HCT116 (cell line): ENCODE results near the gene NXN. TPM values are rescaled to one million over a fixed set of nuclear protein-coding genes. Genes with fewer than 3 reads are reported as not detected.

Experiments used
- ATAC-seq: fragments of 200-7000 bp; cut with Tn5 transposase; 2 replicates; pipeline ENCODE4 v1.9.1; 2020; ENCODE audit warnings: mild to moderate bottlenecking, moderate library complexity
- BruUV-seq: library from RNA; stranded (reverse); fragments of 400-500 nt; replicated peaks from 2 replicates; lab custom pipeline; 2021; lab: Mats Ljungman, UMichigan
- CTCF ChIA-PET: fragments of 300-600 bp; sonication (Branson Sonifier 250); formaldehyde crosslinking; loops from one replicate; lab custom pipeline; 2021; ENCODE audit warnings: antibody characterized with exemption; lab: Charles Lee
- POLR2A ChIA-PET: fragments of 300-600, 350-600 bp; sonication (Branson Sonifier 250); formaldehyde crosslinking; loops from one replicate; lab custom pipeline; 2021; ENCODE audit warnings: antibody characterized with exemption; lab: Charles Lee
- RAD21 ChIA-PET, 2 experiments: fragments of 300-600 bp; sonication (Branson Sonifier 250); formaldehyde crosslinking; loops; one replicate each; lab custom pipeline; 2023; ENCODE audit warnings: low total read pairs in 2 of 2; ENCODE audit not compliant: uncharacterized antibody in 2 of 2, unreplicated experiment in 2 of 2, low non-redundant PET in 1 of 2; lab: Charles Lee
- DNase-seq: peaks from one replicate; pipeline ENCODE4 v3.0.0-alpha.2; 2010; ENCODE audit warnings: low read depth, low spot score
- H2AFZ ChIP-seq: fragments of 200-600 bp; shearing (Covaris generic), sonication (generic); 2 replicates; pipeline ENCODE4 v1.6.1; 2017; ENCODE audit warnings: low read depth, mixed run types, mixed read lengths, antibody characterized with exemption, low read length; ENCODE audit not compliant: poor library complexity, severe bottlenecking
- H3K27ac ChIP-seq: 2 replicates; pipeline ENCODE4 v1.5.1; 2012; ENCODE audit warnings: low read depth, low read length
- H3K27me3 ChIP-seq: fragments of 200-600 bp; sonication (generic); 2 replicates; pipeline ENCODE4 v1.6.1; 2016; ENCODE audit warnings: mixed run types, low read length, mixed read lengths; ENCODE audit not compliant: insufficient read depth
- H3K36me3 ChIP-seq, 2 experiments: fragments of 200-500 bp in 1 of 2; fragments of 200-600 bp in 1 of 2; sonication (Bioruptor generic) in 1 of 2; sonication (generic) in 1 of 2; 2 replicates each; pipeline versions ENCODE4 v1.5.1 to v1.6.1; 2014 to 2016; ENCODE audit warnings: low read length in 2 of 2, inconsistent platforms in 1 of 2, mixed read lengths in 1 of 2, mixed run types in 1 of 2; ENCODE audit not compliant: insufficient read depth in 2 of 2, control insufficient read depth in 1 of 2
- H3K4me1 ChIP-seq, 2 experiments: fragments of 200-600 bp in 1 of 2; sonication (generic) in 1 of 2; 2 replicates each; pipeline versions ENCODE4 v1.5.1 to v1.6.1; 2012 to 2017; ENCODE audit warnings: low read length in 2 of 2, inconsistent platforms in 1 of 2, mild to moderate bottlenecking in 1 of 2, mixed read lengths in 1 of 2, mixed run types in 1 of 2, moderate library complexity in 1 of 2; ENCODE audit not compliant: insufficient read depth in 2 of 2, control insufficient read depth in 1 of 2
- H3K4me2 ChIP-seq: fragments of 200-600 bp; sonication (generic); 2 replicates; pipeline ENCODE4 v1.6.1; 2017; ENCODE audit warnings: mixed run types, low read length, mixed read lengths
- H3K4me3 ChIP-seq, 2 experiments: fragments of 200-600 bp in 1 of 2; sonication (generic) in 1 of 2; replicated peaks in 1 of 2; 2 replicates each; pipeline ENCODE4 v1.5.1; 2011 to 2016; ENCODE audit warnings: low read length in 2 of 2, control low read depth in 1 of 2, low read depth in 1 of 2, mild to moderate bottlenecking in 1 of 2, mixed read lengths in 1 of 2, mixed run types in 1 of 2
- H3K79me2 ChIP-seq: fragments of 200-600 bp; sonication (generic); 2 replicates; pipeline ENCODE4 v1.6.1; 2017; ENCODE audit warnings: mild to moderate bottlenecking, mixed run types, low read length, moderate library complexity, mixed read lengths; ENCODE audit not compliant: insufficient read depth
- H3K9ac ChIP-seq: fragments of 200-600 bp; sonication (generic); 2 replicates; pipeline ENCODE4 v1.6.1; 2016; ENCODE audit warnings: low read length, mixed read lengths
- H3K9me2 ChIP-seq: fragments of 200-600 bp; sonication (generic), shearing (Covaris generic); 2 replicates; pipeline ENCODE4 v1.6.1; 2017; ENCODE audit warnings: mixed run types, mild to moderate bottlenecking, moderate library complexity; ENCODE audit not compliant: insufficient read depth
- H3K9me3 ChIP-seq, 2 experiments: fragments of 200-500 bp in 1 of 2; fragments of 200-600 bp in 1 of 2; sonication (Bioruptor generic) in 1 of 2; sonication (generic) in 1 of 2; 2 replicates each; pipeline ENCODE4 v1.6.1; 2014 to 2017; ENCODE audit warnings: low read length in 2 of 2, mixed read lengths in 2 of 2, inconsistent platforms in 1 of 2, low read depth in 1 of 2, mild to moderate bottlenecking in 1 of 2, mixed run types in 1 of 2, moderate library complexity in 1 of 2; ENCODE audit not compliant: control insufficient read depth in 1 of 2, insufficient read depth in 1 of 2
- H4K20me1 ChIP-seq: fragments of 200-600 bp; sonication (generic), shearing (Covaris generic); 2 replicates; pipeline ENCODE4 v1.6.1; 2017; ENCODE audit warnings: mixed run types, mild to moderate bottlenecking, moderate library complexity; ENCODE audit not compliant: insufficient read depth
- EGR1 ChIP-seq: IDR thresholded peaks from 2 replicates; pipeline ENCODE4 v1.6.1; 2012; ENCODE audit warnings: low read depth
- RAD21 ChIP-seq: IDR thresholded peaks from 2 replicates; pipeline ENCODE4 v1.6.1; 2012; ENCODE audit warnings: low read depth, mild to moderate bottlenecking
- SIN3A ChIP-seq: IDR thresholded peaks from 2 replicates; pipeline ENCODE4 v1.6.1; 2012; ENCODE audit warnings: low read depth
- SRF ChIP-seq: IDR thresholded peaks from 2 replicates; pipeline ENCODE4 v1.6.1; 2012; ENCODE audit warnings: low read depth
- YY1 ChIP-seq: IDR thresholded peaks from 2 replicates; pipeline ENCODE4 v1.6.1; 2011; ENCODE audit warnings: low read length, low read depth, moderate library complexity, mild to moderate bottlenecking; ENCODE audit not compliant: insufficient replicate concordance; ENCODE audit errors: extremely low read depth
- intact Hi-C: fragments of 100-400 bp; cut with micrococcal nuclease; formaldehyde crosslinking; loops from 2 replicates; pipeline ENCODE4 v1.10.0; 2022
- total RNA-seq: library from RNA; stranded (reverse); gene quantifications from one replicate; pipeline ENCODE4 v1.2.1, GENCODE V29; 2021; ENCODE audit not compliant: unreplicated experiment
- TF ChIP-seq, protein P1 (sequence below): IDR thresholded peaks from 2 replicates; pipeline ENCODE4 v1.6.1; 2012
- TF ChIP-seq, protein P2 (sequence below): IDR thresholded peaks from 2 replicates; pipeline ENCODE4 v1.6.1; 2012
- TF ChIP-seq, protein P3 (sequence below), 3 experiments: fragments of 200-600 bp in 1 of 3; sonication (generic) in 1 of 3; IDR thresholded peaks in 2 of 3; conservative IDR thresholded peaks in 1 of 3; 2 replicates each; pipeline ENCODE4 v1.5.1; 2012 to 2017; ENCODE audit warnings: low read depth in 2 of 3, low read length in 2 of 3, antibody characterized with exemption in 1 of 3, borderline replicate concordance in 1 of 3, control low read depth in 1 of 3, mild to moderate bottlenecking in 1 of 3, mixed read lengths in 1 of 3, mixed run types in 1 of 3, moderate library complexity in 1 of 3; ENCODE audit not compliant: insufficient read depth in 1 of 3

The NXN gene
- total RNA-seq, 1 experiment from 2014 or later, result 83.7 TPM

DNA sequence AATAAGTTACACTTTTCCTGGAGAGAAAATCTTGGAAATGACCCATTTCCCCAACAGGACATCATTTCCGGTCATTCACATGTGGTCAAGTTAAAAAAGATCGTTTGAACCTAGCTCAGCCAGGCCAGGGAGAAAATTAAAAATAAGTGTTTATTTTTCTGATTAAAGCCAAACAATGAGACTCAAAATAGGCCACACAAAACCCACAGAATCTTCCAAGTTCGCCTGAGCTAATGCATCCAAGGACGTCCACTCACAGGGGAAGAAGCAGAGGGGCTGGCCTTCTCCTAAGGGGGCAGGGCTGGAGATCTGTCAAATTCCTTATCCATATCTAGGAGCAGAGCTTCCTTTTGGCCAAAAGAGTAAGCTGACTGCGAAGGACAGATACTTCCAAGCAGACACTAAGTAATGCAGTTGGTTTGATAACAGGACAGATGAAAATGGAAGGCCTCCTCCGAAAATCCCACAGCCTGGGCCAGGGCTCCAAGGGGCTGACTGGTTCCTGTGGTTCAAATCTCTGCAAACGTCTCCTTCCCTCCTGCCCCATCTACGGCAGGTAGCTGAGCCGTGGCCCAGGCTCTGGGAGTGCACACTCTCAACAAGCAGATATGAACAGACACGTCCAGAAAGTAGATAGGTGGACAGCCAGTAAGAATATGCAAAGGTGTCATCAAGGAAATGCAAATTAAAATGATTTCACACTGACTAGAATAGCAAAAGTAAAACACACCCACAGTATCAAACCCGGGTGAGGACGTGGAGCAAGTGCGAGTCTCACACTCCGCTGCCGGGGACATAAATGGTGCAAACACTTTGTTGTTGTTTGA is 98.9 kb downstream of the NXN start:
- no peaks in the 10 kb centered on the region for H3K36me3 ChIP-seq
- peak overlapping the region; percentile 60 for H3K4me2 ChIP-seq
- H3K27ac ChIP-seq, result peak overlapping the region; percentile 42; the same call in 1 of the 2 replicates
- ChIA-PET RAD21 (no interaction called here), POLR2A (interaction anchor here (1.0 kb wide), 1 partner anchor 99 kb away, joined by 3 read pairs; the partner anchor contains the start of gene NXN), CTCF (interaction anchor here (1.3 to 3.5 kb wide), 3 partner anchors 12 to 100 kb away, joined by 4 to 50 read pairs (median 6); partner anchors contain the start of gene NXN)
- H3K79me2 ChIP-seq, result peaks cover 75% of the 10 kb centered on the region
- H3K9me2 ChIP-seq, result no peaks in the 10 kb centered on the region
- ATAC-seq (no peak), DNase-seq (no peak)
- TF ChIP-seq SRF, result no peak
- H3K4me3 ChIP-seq, result no peak overlapping the region
- no peak overlapping the region for H2AFZ ChIP-seq
- no peaks in the 10 kb centered on the region for H3K27me3 ChIP-seq
- H4K20me1 ChIP-seq, result no peaks in the 10 kb centered on the region
- peaks cover 38 to 64% of the 10 kb centered on the region in 2 experiments for H3K4me1 ChIP-seq
- BruUV-seq, result no TSS peak
- intact Hi-C loops, result no loop called here
- H3K9ac ChIP-seq, result peak overlapping the region; percentile 42
- no peaks in the 10 kb centered on the region for H3K9me3 ChIP-seq

DNA sequence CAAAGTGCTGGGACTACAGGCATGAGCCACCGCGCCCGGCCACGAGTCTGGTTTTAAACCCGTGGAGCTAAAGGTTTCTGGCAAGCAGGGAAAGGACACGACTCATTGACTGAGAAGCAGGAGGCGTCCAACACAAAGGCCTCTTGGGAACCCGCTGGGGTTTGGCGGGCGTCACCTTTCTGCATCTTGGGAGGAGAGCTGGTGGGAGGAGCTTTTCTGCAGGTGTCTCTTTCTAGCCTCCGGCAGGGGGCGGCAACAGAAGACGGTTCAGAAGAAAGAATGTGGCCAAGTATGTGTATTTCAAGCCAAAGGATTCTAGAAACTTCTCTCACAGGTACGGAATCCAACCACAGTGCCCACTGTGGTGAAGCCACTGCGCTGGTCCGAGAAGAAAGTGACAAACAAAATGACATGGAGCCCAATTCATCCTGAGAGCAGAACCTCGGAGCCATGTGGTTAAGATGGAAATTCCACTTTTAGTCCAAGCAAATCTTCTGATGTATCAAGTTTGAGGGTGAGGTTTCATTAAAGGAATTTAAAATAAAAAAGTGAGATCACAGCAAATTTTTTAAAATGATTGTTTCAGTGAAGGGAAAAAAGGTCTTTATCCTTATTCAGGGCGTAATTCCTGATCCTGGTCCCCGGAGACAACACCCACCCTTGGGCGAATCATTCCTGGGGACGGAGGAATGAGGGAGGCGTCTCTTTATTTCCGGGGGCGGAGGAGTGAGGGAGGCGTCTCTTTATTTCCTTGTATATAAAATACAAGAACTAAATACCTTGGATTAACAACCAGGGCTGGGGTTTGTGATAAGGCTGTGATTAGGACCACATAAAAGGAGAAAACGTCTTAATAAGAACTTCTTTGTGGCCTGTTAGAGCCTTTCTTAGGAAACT is 99.8 kb downstream of the NXN start:
- Histone ChIP-seq H4K20me1 (no peaks in the 10 kb centered on the region), H3K9me3 (no peaks in the 10 kb centered on the region), H3K9me2 (no peaks in the 10 kb centered on the region), H3K27me3 (no peaks in the 10 kb centered on the region), H3K4me2 (peak overlapping the region; percentile 60), H2AFZ (no peak overlapping the region), H3K79me2 (peaks cover 80% of the 10 kb centered on the region), H3K4me1 (peaks cover 38 to 61% of the 10 kb centered on the region in 2 experiments)
- ATAC-seq, result peak; percentile 84
- intact Hi-C loops, result loop anchor here (1.0 to 2.0 kb wide), 2 partner anchors 53 to 100 kb away; partner anchors contain the start of gene NXN
- RAD21 ChIA-PET, result interaction anchor here (0.8 to 1.3 kb wide), 6 partner anchors 57 to 101 kb away, joined by 3 to 10 read pairs (median 3); partner anchors contain the start of gene NXN (in 1 of the 2)
- POLR2A ChIA-PET, result interaction anchor here (1.0 to 1.5 kb wide), 3 partner anchors 58 to 100 kb away, joined by 3 to 4 read pairs (median 3); partner anchors contain the start of gene NXN
- TF ChIP-seq SIN3A, result no peak
- TF ChIP-seq, protein P1, sequence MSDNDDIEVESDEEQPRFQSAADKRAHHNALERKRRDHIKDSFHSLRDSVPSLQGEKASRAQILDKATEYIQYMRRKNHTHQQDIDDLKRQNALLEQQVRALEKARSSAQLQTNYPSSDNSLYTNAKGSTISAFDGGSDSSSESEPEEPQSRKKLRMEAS, result peak; percentile 82
- TF ChIP-seq, protein P2, sequence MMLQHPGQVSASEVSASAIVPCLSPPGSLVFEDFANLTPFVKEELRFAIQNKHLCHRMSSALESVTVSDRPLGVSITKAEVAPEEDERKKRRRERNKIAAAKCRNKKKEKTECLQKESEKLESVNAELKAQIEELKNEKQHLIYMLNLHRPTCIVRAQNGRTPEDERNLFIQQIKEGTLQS, result no peak
- TF ChIP-seq EGR1, result peak; percentile 80; the same call in 1 of the 2 replicates
- TF ChIP-seq, protein P3, sequence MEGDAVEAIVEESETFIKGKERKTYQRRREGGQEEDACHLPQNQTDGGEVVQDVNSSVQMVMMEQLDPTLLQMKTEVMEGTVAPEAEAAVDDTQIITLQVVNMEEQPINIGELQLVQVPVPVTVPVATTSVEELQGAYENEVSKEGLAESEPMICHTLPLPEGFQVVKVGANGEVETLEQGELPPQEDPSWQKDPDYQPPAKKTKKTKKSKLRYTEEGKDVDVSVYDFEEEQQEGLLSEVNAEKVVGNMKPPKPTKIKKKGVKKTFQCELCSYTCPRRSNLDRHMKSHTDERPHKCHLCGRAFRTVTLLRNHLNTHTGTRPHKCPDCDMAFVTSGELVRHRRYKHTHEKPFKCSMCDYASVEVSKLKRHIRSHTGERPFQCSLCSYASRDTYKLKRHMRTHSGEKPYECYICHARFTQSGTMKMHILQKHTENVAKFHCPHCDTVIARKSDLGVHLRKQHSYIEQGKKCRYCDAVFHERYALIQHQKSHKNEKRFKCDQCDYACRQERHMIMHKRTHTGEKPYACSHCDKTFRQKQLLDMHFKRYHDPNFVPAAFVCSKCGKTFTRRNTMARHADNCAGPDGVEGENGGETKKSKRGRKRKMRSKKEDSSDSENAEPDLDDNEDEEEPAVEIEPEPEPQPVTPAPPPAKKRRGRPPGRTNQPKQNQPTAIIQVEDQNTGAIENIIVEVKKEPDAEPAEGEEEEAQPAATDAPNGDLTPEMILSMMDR (IDR thresholded peaks at IDR 0.05 in 2 of 3, conservative IDR thresholded peaks at IDR 0.05 in 1 of 3; ENCODE audit: borderline replicate concordance in 1 of 3, insufficient read depth in 1 of 3, low read depth in 2 of 3, low read length in 2 of 3), result peak; percentile 63 to 79 (median 71)
- TF ChIP-seq RAD21, result peak; percentile 90
- TF ChIP-seq SRF, result no peak
- TF ChIP-seq YY1, result peak; percentile 27
- TF ChIP-seq, all 23 proteins: peak for 5
- CTCF ChIA-PET, result interaction anchor here (0.6 to 3.5 kb wide), 17 partner anchors 9 to 179 kb away, joined by 3 to 50 read pairs (median 4); partner anchors contain the start of genes NXN and TIMM22
- Histone ChIP-seq H3K27ac (peak overlapping the region; percentile 42), H3K9ac (peak overlapping the region; percentile 42), H3K4me3 (no peak overlapping the region), H3K36me3 (no peaks in the 10 kb centered on the region)
- BruUV-seq, result no TSS peak
- peak; percentile 89 for DNase-seq
